GM19324 (cell line): Measurements from ENCODE around the gene SGCA.

Experiments used
- ATAC-seq: cut with Tn5 transposase; IDR thresholded peaks from one replicate; pipeline ENCODE4 v1.9.1; 2021; ENCODE audit warnings: mild to moderate bottlenecking, moderate library complexity; ENCODE audit not compliant: unreplicated experiment, low FRiP score

Gene SGCA

DNA sequence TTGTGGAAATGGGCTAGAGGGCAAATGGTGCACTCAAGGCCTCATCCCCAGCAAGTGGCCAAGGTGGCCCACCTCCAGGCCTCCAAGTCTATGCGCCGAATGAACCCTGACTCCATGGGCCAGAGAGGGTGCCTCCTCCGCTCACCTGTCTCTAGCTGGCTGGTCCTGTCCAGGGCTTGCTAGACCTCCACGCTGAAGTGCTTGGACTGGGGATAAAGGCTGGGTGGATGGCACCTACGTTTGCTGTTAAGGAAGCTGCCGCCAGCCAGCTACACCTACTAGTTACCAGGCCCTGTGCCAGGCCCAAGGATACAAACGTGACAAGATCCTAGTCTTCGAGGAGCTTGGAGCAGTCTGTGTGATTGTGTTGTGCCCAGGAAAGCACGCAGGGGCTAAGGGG, 739 bp upstream of the SGCA start:
- no peak for ATAC-seq

DNA sequence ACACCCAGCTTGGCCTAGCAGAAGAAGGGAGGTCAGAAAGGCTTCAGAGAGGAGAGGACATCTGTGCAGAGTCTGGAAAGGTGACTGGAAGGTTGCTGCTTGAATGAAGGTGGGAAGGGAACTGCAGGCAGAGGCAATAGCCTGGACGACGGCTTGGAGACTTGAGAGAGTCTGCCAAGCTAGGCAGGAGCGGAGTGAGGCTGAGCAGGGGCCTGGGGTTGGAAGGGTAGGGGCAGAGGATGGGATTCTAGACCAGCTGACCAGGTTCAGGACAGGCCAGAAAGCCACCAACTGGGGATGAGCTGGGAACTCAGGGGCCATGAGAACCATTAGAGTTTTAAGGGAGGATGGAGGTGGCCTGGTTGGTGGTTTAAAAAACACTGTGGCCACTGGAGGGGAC, 339 bp upstream of the SGCA start:
- ATAC-seq, result no peak

DNA sequence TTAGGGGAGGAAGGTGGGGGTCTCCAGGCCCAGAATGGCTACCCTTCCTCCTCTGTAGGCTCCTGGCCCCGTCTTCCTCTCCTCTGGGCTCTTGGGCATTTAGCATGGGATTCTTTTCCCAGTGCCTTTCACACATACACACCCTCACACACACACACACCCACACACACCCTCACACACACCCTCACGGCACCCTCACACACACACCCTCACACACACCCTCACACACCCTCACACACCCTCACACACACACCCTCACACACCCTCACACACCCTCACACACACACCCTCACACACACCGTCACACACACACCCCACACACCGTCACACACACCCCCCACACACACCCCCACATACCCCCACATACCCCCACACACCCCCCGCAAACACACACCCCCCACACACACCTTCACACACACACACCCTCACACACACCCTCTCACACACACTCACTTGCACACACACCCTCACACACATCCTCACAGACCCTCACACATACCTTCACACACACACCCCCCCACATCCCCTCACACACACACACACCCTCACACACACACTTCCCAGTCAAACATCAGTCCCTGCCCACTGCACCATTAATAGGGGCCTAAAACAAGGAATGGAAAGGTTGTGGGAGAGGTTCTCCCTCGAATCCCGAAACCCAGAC, 845 bp downstream of the SGCA start:
- no peak for ATAC-seq

DNA sequence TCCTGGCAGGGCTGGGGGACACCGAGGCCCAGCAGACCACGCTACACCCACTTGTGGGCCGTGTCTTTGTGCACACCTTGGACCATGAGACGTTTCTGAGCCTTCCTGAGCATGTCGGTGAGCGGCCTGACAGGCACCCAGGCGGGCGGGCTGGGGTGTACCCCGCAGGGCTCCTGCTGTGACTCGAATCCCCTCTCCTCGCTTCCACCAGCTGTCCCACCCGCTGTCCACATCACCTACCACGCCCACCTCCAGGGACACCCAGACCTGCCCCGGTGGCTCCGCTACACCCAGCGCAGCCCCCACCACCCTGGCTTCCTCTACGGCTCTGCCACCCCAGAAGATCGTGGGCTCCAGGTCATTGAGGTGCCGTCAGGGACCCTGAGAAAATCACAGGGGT, 1.6 kb downstream of the SGCA start:
- no peak for ATAC-seq

DNA sequence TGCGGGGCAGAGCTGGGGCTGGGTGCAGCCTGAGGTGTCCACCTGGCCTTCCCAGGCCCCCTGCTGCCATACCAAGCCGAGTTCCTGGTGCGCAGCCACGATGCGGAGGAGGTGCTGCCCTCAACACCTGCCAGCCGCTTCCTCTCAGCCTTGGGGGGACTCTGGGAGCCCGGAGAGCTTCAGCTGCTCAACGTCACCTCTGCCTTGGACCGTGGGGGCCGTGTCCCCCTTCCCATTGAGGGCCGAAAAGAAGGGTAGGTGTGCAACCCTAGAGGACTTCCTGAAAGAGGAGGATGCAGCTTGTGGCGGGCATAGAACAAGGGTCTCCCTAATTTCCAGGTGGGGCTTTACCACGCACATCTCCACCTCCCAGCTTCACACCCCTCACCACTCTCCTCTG, 2.5 kb downstream of the SGCA start:
- no peak for ATAC-seq

DNA sequence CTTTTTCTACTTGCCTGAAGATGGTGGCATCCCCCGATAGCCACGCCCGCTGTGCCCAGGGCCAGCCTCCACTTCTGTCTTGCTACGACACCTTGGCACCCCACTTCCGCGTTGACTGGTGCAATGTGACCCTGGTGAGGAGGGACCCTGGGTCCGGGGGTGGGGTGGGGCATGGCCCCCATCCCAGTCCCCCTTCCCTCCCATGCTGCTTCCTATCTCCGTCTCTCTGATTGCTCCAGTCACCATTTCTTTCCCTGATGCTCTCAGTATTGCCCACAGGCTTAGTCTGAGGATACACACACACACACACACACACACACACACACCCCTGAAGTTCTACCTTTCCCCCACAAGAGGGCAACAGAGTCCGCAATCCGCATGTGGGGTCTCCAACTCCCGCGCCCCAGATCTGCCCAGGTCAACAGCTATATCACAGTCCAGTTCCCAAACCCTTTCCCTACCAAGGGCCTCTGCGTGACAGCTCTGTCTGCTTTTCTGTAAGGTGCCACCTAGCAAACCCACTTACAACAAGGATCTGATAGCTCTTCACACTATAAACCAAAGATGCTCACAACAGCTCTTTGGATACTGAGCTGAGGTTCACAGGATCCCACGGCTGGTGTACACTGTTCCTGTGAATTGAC, 3.4 kb downstream of the SGCA start:
- no peak for ATAC-seq

DNA sequence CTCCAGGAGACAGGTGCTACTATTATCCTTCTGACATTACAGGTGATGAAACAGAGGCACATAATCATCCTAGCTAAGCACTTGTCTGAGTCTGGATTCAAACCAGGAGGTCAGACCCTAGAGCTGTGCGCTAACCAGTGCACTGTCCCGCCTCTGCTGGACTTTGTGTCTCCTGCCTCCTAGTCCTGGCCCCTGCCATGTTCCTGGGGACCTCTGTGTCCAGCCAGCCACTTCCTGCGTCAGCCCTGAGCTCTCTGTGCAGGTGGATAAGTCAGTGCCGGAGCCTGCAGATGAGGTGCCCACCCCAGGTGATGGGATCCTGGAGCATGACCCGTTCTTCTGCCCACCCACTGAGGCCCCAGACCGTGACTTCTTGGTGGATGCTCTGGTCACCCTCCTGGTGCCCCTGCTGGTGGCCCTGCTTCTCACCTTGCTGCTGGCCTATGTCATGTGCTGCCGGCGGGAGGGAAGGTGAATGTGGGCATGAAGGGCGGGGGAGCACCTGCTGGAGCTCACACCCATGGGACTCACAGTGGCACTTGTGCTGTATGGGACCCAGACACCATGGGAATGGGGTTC, 4.2 kb downstream of the SGCA start:
- ATAC-seq, result no peak

DNA sequence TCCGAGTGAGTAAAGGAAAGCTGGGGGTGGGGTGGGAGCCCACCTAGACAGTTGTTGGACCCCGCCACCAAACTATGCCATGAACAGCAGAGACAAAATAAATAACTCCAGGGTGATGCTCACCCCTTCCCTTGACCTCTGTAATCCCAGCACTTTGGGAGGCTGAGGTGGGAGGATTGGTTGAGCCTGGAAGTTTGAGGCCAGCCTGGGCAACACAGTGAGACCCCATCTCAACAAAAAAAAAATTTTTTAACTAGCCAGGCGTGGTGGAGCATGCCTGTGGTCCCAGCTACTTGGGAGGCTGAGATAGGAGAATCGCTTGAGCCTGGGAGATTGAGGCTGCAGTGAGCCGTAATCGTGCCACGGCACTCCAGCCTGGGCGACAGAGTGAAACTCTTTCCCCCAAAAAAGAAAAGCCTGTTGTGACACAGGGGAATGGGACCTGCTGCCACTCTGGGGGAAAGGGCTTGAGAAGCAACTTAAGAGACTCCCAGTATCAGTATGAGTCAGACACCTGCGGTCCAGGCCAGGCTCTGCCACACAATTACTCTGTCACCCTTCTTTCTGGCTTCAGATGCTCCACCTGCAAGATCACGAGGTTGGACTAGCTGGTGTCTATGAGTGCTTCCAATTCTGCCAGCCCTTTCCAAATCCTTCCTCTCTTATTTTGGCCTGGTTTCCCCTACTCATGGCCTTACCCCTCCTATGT, 5.0 kb downstream of the SGCA start:
- ATAC-seq, result no peak

DNA sequence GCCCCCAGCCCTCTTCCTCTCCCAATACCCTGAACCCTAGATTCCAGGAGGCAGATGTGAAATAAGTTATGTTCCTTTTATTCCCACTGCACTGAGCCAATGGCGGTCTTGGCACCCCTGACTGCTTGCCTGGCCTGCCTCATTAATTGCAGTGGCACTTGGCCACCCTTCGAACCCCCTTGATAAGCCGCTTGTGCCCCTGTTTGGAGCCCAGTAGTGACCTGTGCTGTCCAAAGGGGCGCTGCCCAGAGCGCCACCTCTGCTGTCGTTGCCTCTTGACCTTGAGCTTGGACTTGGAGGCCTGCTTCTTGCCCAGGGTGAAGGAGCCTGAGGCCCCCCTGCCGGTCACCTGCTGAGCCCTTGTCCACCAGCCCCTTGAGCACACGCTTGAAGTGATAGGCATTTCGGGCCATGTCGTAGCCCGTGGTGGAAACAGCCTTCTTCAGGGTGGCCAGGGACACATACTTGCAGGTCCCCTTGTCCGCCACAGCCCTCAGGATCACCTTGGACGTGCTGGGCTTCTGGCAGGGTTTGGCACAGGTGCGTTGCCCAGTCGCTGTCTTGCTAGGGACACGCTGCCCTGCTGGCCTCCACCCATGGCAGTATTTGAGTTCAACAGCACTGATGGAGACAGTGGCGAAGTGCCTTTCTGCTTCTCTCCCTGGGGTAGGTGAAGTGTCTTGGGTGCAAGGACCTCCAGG, 5.7 kb downstream of the SGCA start:
- ATAC-seq, result no peak

DNA sequence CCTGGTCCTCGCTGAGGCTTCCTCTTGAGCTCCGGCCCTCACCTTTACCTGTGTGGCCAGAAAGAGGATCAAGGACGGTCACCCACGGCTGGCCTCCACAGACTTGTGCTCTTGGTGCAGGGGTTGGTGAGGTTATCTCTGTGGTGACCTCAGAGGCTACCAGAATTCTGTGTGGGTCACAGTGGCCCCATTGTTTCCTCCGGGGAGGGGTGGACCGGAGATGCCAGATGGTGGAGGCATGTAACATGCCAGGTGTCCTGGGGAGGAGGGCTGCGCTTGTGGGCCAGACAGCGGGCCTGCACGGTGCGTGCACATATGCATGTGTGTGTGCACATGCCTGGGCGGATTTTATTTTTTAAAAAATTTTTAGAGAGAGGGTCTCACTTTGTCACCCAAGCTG, 6.3 kb downstream of the SGCA start:
- no peak for ATAC-seq

DNA sequence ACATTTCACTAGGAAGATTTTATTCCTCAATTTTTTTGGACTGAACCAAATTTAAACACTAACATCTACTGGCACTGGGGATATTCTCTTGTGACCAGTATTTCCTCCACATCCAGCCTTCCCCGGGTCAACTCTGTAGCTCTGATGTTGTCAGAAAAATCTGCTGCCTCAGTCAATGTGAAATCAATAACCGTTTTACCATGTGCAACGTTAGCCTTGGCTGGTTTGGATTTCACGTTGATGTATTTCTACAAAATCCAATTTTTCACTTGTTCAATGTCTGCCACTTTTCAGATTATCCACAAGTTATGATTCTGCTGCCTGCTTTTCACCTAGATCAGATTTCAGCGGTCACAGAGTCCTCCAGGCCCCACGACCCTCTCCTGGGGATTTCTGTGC, 7.1 kb downstream of the SGCA start:
- ATAC-seq, result no peak

DNA sequence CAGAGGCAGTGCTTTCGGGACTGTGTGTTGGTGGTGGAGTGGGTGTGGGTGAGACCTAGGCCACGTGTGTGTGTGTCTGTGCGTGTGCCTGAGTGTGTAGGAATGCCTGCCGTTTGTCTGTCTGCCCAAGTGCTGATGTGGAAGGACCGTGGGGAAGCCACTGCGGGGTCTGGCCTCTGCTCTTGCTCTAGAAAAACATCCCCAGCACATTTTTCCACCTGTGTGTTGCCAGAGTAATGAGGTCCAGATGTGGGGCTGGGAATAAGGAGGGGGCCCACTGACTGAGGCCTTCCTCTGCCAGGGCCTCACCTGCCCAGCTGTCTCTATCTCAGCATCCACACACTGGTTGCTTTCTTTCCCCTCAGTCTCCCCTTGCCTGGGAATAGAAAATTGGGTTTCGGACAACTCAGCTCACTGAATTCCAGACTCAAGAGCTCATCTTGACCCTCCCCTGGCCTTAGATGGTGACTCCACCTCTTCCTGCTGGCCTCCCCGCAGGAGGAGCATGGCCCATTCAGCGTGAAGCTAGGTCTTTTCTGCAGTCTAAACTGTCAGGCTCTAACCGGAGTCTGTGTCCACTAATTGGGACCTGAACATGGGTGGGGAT, 7.6 kb downstream of the SGCA start:
- ATAC-seq, result no peak

DNA sequence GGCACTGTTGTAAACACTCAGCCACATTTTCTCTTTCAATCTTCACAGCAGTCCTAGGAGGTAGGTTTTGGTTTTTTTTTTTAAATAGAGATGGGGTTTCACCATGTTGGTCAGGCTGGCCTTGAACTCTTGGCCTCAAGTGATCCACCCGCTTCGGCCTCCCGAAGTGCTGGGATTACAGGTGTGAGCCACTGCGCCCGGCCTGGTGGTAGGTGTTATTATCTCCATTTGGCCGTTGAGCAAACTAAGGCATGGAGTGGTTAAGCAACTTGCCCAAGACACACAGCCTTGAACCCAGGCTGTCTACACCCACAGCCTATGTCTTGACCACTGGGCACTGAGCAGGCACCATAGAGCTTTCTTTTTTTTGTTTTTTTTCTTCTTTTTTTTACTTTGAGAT, 8.6 kb downstream of the SGCA start:
- ATAC-seq, result no peak

DNA sequence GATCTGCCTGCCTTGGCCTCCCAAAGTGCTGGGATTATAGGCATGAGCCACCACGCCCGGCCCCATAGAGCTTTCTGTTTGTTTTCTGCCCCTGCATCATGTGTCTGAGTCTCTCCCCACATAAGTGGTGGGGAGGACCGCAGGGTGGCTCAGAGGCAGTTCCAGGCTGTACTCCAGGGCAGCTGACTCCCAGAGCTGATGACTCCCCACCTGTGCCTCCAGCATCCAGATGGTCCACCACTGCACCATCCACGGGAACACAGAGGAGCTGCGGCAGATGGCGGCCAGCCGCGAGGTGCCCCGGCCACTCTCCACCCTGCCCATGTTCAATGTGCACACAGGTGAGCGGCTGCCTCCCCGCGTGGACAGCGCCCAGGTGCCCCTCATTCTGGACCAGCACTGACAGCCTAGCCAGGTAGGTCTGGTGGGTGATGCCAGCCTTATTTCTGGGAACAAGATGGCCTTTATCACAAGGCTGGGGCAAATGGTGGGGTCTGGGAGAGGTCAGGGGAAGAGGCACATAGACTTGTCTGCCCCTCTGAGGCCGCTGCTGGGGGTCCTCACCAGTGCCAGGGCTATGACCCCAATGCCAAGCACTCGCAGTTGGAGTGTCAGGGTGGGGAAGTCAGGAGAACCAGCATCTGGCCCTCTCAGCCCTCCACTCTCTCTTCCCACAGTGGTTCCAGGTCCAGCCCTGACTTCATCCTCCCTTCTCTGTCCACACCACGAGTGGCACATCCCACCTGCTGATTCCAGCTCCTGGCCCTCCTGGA, 9.4 kb downstream of the SGCA start:
- no peak for ATAC-seq

DNA sequence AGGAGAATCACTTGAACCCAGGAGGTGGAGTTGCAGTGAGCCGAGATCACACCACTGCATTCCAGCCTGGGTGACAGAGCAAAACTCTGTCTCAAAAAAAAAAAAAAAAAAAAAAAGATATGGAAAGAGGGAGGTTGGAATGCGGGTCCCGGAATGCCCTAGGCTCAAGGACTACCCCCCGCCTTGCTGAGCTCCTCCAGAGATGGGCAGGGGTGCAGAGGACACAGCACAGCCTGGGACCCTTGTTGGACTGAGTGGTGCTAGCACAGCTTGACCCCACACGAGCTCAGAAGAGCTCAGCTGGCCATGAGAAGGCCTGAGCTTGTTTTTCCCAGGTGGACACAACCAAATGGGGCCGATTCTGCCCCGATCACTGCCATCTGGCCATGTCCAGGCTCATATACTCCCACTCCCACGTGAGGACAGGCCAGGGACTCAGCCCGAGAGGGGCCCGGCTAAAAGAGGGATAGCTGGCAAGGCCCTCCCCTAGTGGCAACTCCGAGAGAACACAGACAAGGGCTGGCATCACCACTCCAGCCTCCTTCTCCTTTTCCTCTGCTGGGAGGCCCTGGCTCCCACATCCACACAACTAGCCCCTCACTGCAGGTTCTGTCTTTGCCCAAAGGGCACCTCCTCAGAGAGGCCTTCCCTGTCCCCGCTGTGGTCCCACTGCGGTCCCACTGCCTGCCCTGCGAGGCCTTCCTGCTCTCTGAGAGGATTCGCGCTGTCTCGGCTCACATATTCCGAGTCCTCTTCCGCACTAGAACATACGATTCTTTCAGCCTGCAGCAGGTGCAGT, 11.0 kb downstream of the SGCA start:
- ATAC-seq, result no peak

DNA sequence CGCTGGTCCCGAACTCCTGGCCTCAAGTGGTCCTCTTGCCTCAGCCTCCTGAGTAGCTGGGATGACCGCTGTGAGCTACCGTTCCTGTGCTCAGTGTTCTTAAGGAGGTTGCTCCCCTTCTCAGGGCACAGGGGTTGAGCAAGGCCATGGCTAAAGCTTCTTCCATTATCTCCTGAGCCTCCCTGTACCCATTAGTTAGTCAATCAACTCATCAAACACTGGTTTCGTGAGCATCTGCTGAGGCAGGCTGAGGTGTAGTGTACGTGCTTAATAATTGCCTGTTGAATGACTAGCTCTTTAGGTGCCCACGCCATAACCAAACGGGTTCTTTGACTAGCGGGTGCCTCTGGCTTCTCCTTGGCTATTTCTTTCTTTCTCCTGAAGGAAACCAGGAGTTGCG, 11.7 kb downstream of the SGCA start:
- no peak for ATAC-seq

DNA sequence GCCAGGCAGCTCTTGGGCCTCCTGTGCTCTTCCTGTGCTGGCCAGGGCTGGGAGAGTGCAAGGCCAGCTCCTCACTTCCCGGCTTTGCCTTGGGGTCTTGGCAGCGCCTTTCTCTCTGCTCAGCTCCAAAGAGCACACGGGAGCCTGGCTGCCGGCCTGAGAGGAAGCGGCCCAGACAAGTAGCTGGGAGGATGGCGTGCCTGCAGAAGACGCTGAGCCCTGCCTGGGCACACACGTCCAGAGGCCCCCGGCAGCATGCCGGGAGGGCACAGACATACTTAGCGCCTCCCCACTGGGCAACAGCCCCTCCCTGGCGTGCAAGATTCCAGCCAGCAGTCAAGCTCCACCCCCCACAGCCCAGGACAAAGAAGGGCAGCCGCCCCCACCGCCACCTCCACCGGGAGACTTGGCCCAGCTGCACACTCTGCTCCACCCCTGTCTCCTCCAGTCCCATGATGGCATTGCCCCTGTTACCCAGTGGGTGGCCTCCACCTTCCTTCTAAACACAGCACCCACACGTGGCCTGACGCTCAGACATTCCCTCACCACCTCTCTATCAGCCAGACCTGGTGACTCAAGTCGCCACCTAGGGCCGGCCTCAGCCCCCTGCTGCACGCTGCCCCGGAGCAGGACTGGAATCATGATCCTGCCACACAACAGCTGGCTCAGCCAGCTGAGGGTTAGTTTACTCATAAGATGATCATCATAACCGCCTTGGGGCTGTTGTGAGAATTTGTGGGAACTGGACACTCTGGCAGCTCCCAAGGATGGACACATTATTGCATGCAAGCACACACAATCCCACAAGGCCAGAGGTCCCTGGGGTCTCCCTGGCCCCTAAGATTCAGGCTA, 12.4 kb downstream of the SGCA start:
- peak; percentile 54 for ATAC-seq

DNA sequence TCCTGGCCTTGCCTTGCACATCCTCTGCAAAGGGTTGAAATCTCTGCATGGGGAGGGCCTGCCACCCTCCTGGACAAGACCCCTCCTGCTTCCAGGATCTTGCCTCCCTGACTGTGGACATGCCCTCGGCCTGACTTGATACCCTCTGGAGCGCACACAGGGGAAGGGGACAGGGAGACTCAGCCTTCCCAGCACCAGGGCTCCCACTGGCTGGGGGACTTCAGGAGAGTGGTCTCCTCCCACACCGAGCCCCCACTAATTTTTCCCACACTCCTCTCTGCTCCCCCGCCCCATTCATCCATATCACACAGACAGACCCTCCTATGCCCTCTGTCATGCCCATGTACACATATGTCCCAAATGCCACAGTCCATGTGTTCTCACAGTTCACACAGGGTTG, 14.3 kb downstream of the SGCA start:
- no peak for ATAC-seq
